ENCODE results near the gene WNT3A. TPM values are rescaled to one million over a fixed set of nuclear protein-coding genes. Genes with fewer than 3 reads are reported as not detected.

The WNT3A gene
- polyA plus RNA-seq, 1 of the 3 experiments (the other 2 are of a cell fraction): not detected

- Histone ChIP-seq H3K4me3 (ENCODE audit: low read depth in 2 of 2, low read length in 1 of 2) (no peak overlapping the region), H3K79me2 (ENCODE audit: insufficient read depth) (no peaks in the 10 kb centered on the region), H4K20me1 (ENCODE audit: insufficient read depth) (no peaks in the 10 kb centered on the region), H3K36me3 (replicated peaks in 1 of 2; ENCODE audit: control insufficient read depth in 1 of 2, insufficient read depth in 2 of 2, low read length in 1 of 2) (no peaks in the 10 kb centered on the region), H3F3A (replicated peaks; ENCODE audit: insufficient read depth) (no peaks in the 10 kb centered on the region), H3K9me2 (no peaks in the 10 kb centered on the region), H3K9me3 (no peaks in the 10 kb centered on the region), H3K9ac (no peak overlapping the region), H3K27me3 (ENCODE audit: insufficient read depth) (no peaks in the 10 kb centered on the region), H3K4me2 (no peak overlapping the region), H2AFZ (ENCODE audit: low read depth) (no peak overlapping the region), H3K4me1 (ENCODE audit: control insufficient read depth in 1 of 2, insufficient read depth in 2 of 2, low read depth in 1 of 2, low read length in 1 of 2) (no peaks in the 10 kb centered on the region), H3K27ac (ENCODE audit: low read depth in 2 of 2, low read length in 1 of 2) (no peak overlapping the region)
- TF ChIP-seq TEAD4 (IDR thresholded peaks at IDR 0.05; ENCODE audit: borderline replicate concordance, insufficient read depth) (no peak), EZH2phosphoT487 (IDR thresholded peaks at IDR 0.05; ENCODE audit: borderline replicate concordance, low read depth) (no peak), RFX5 (IDR thresholded peaks at IDR 0.05; ENCODE audit: low read length) (no peak), REST (IDR thresholded peaks at IDR 0.05; ENCODE audit: low read depth, low read length) (no peak), RAD21 (IDR thresholded peaks at IDR 0.05; ENCODE audit: low read length) (no peak), MXI1 (IDR thresholded peaks at IDR 0.05; ENCODE audit: low read depth, low read length) (no peak), ZBTB33 (IDR thresholded peaks at IDR 0.05; ENCODE audit: borderline replicate concordance, low read depth) (no peak), FOXJ3 (CRISPR knock-in tag; IDR thresholded peaks at IDR 0.05) (no peak), TAF1 (IDR thresholded peaks at IDR 0.05; ENCODE audit: borderline replicate concordance, low read depth, low read length) (no peak)
- ChIA-PET CTCF (no interaction called here), POLR2A (no interaction called here)
- 56% methylated on average over 10 of the region's 10 CpGs for WGBS (ENCODE audit: low lambda C conversion rate)
- no peak for DNase-seq
These were observed 22.5 kb downstream of the WNT3A start for GRCh38 chr1:228029281-228029680.

GRCh38 chr1:228030451-228031201, 23.8 kb downstream of the WNT3A start:
- 41% methylated on average over 12 of the region's 12 CpGs for WGBS (ENCODE audit: low lambda C conversion rate)
- Histone ChIP-seq H3K4me1 (ENCODE audit: control insufficient read depth in 1 of 2, insufficient read depth in 2 of 2, low read depth in 1 of 2, low read length in 1 of 2) (no peaks in the 10 kb centered on the region), H3K9ac (no peak overlapping the region), H4K20me1 (ENCODE audit: insufficient read depth) (no peaks in the 10 kb centered on the region), H3K4me2 (no peak overlapping the region), H3K9me3 (no peaks in the 10 kb centered on the region), H3K27ac (ENCODE audit: low read depth in 2 of 2, low read length in 1 of 2) (no peak overlapping the region), H2AFZ (ENCODE audit: low read depth) (no peak overlapping the region), H3K9me2 (no peaks in the 10 kb centered on the region), H3F3A (replicated peaks; ENCODE audit: insufficient read depth) (no peaks in the 10 kb centered on the region), H3K4me3 (ENCODE audit: low read depth in 2 of 2, low read length in 1 of 2) (no peak overlapping the region), H3K79me2 (ENCODE audit: insufficient read depth) (no peaks in the 10 kb centered on the region), H3K27me3 (ENCODE audit: insufficient read depth) (no peaks in the 10 kb centered on the region), H3K36me3 (replicated peaks in 1 of 2; ENCODE audit: control insufficient read depth in 1 of 2, insufficient read depth in 2 of 2, low read length in 1 of 2) (no peaks in the 10 kb centered on the region)
- DNase-seq: no peak
- ChIA-PET POLR2A (no interaction called here), CTCF (interaction anchor here (1.1 to 1.2 kb wide), 2 partner anchors 25 to 31 kb away, joined by 3 to 5 read pairs; no protein-coding TSS in a partner anchor)
- TF ChIP-seq RCOR1 (IDR thresholded peaks at IDR 0.05; ENCODE audit: low read length) (no peak), MEF2A (IDR thresholded peaks at IDR 0.05; ENCODE audit: borderline replicate concordance, low read depth) (no peak), USF2 (IDR thresholded peaks at IDR 0.05; ENCODE audit: borderline replicate concordance, low read depth, low read length) (no peak), NRF1 (IDR thresholded peaks at IDR 0.05; ENCODE audit: low read depth, low read length) (no peak), GABPA (IDR thresholded peaks at IDR 0.05; ENCODE audit: low read depth) (no peak), FOXJ3 (CRISPR knock-in tag; IDR thresholded peaks at IDR 0.05) (no peak), USF1 (IDR thresholded peaks at IDR 0.05; ENCODE audit: borderline replicate concordance, low read depth) (no peak), ZBTB33 (IDR thresholded peaks at IDR 0.05; ENCODE audit: borderline replicate concordance, low read depth) (no peak), RAD21 (IDR thresholded peaks at IDR 0.05; ENCODE audit: low read length) (no peak), ELF1 (IDR thresholded peaks at IDR 0.05) (no peak)

All from SK-N-SH (cell line).